Memory B cell (primary cell): ENCODE measurements around the gene ABAT.
"Not testable (repeated sequence)": the region's sequence is repeated elsewhere in the genome, so short reads cannot be mapped to it uniquely, and the experiment has no call there.

Source experiments
- ATAC-seq: fragments of 150-1000 bp; cut with Tn5 transposase; 2 replicates; pipeline ENCODE4 v1.10.0; 2021; ENCODE audit warnings: low read depth, mild to moderate bottlenecking, moderate library complexity
- DNase-seq, 2 donors: peaks; one replicate each; pipeline ENCODE4 v3.0.0; 2022; ENCODE audit warnings: low spot score in 2 of 2
- H3K27ac Mint-ChIP-seq: one replicate; pipeline ENCODE4 v1.8.0; 2022; ENCODE audit warnings: mild to moderate bottlenecking, moderate library complexity, mixed read lengths
- H3K27me3 Mint-ChIP-seq: one replicate; pipeline ENCODE4 v1.8.0; 2022; ENCODE audit warnings: mixed read lengths
- H3K36me3 Mint-ChIP-seq: one replicate; pipeline ENCODE4 v1.8.0; 2022; ENCODE audit warnings: mild to moderate bottlenecking, mixed read lengths
- H3K4me1 Mint-ChIP-seq: one replicate; pipeline ENCODE4 v1.8.0; 2022; ENCODE audit warnings: mixed read lengths
- H3K4me3 Mint-ChIP-seq: one replicate; pipeline ENCODE4 v1.8.0; 2022; ENCODE audit warnings: mild to moderate bottlenecking, moderate library complexity, mixed read lengths
- H3K9me3 Mint-ChIP-seq: one replicate; pipeline ENCODE4 v1.8.0; 2022; ENCODE audit warnings: mixed read lengths

Gene ABAT

GRCh38 chr16:8768283-8768682 lies 93.9 kb downstream of the ABAT start:
- peaks cover 20% of the 10 kb centered on the region for H3K36me3 Mint-ChIP-seq

GRCh38 chr16:8768692-8769091 lies 94.3 kb downstream of the ABAT start:
- ATAC-seq: no peak
- no peaks in the 10 kb centered on the region for H3K4me1 Mint-ChIP-seq

More at GRCh38 chr16:8768283-8768682, 93.9 kb downstream of the ABAT start:
- Mint-ChIP-seq H3K27ac (no peak overlapping the region), H3K4me3 (no peak overlapping the region), H3K27me3 (no peaks in the 10 kb centered on the region), H3K4me1 (no peaks in the 10 kb centered on the region), H3K9me3 (no peaks in the 10 kb centered on the region)
- no peak for DNase-seq
- no peak for ATAC-seq

GRCh38 chr16:8773537-8773936 lies 99.1 kb downstream of the ABAT start:
- peaks cover 27% of the 10 kb centered on the region for H3K36me3 Mint-ChIP-seq
- no peak overlapping the region for H3K4me3 Mint-ChIP-seq
- no peak for ATAC-seq
- H3K4me1 Mint-ChIP-seq: no peaks in the 10 kb centered on the region
- H3K27ac Mint-ChIP-seq: no peak overlapping the region
- DNase-seq: no peak
- H3K27me3 Mint-ChIP-seq: no peaks in the 10 kb centered on the region
- peaks cover 2% of the 10 kb centered on the region for H3K9me3 Mint-ChIP-seq

More at GRCh38 chr16:8768692-8769091, 94.3 kb downstream of the ABAT start:
- peaks cover 22% of the 10 kb centered on the region for H3K36me3 Mint-ChIP-seq
- H3K9me3 Mint-ChIP-seq: no peaks in the 10 kb centered on the region
- no peak overlapping the region for H3K4me3 Mint-ChIP-seq
- no peak for DNase-seq
- H3K27me3 Mint-ChIP-seq: no peaks in the 10 kb centered on the region
- H3K27ac Mint-ChIP-seq: no peak overlapping the region

- no peaks in the 10 kb centered on the region for H3K4me1 Mint-ChIP-seq
- no peak for DNase-seq
- H3K4me3 Mint-ChIP-seq: no peak overlapping the region
- no peak overlapping the region for H3K27ac Mint-ChIP-seq
- peaks cover 2% of the 10 kb centered on the region for H3K9me3 Mint-ChIP-seq
- no peaks in the 10 kb centered on the region for H3K27me3 Mint-ChIP-seq
- H3K36me3 Mint-ChIP-seq: peaks cover 27% of the 10 kb centered on the region
- ATAC-seq: no peak
Observed at GRCh38 chr16:8774208-8774607, 99.8 kb downstream of the ABAT start.

- H3K36me3 Mint-ChIP-seq: peaks cover 33% of the 10 kb centered on the region
- H3K4me3 Mint-ChIP-seq: no peak overlapping the region
- H3K4me1 Mint-ChIP-seq: no peaks in the 10 kb centered on the region
- ATAC-seq (no peak), DNase-seq (no peak)
- no peaks in the 10 kb centered on the region for H3K27me3 Mint-ChIP-seq
- H3K9me3 Mint-ChIP-seq: peaks cover 2% of the 10 kb centered on the region
- H3K27ac Mint-ChIP-seq: no peak overlapping the region
Observed at GRCh38 chr16:8775359-8775758, 100.9 kb downstream of the ABAT start.

- Mint-ChIP-seq H3K36me3 (peaks cover 33% of the 10 kb centered on the region), H3K9me3 (peaks cover 2% of the 10 kb centered on the region), H3K4me3 (no peak overlapping the region), H3K27me3 (no peaks in the 10 kb centered on the region), H3K27ac (no peak overlapping the region), H3K4me1 (no peaks in the 10 kb centered on the region)
- DNase-seq (no peak), ATAC-seq (no peak)
Observed at GRCh38 chr16:8776129-8776584, 101.7 kb downstream of the ABAT start.

GRCh38 chr16:8777217-8777616 lies 102.8 kb downstream of the ABAT start:
- ATAC-seq: no peak
- Mint-ChIP-seq H3K27me3 (no peaks in the 10 kb centered on the region), H3K4me1 (no peaks in the 10 kb centered on the region), H3K9me3 (peaks cover 2% of the 10 kb centered on the region), H3K27ac (no peak overlapping the region), H3K4me3 (no peak overlapping the region), H3K36me3 (peaks cover 31% of the 10 kb centered on the region)
- no peak for DNase-seq

GRCh38 chr16:8781797-8782196 lies 107.4 kb downstream of the ABAT start:
- H3K27ac Mint-ChIP-seq: no peak overlapping the region
- peaks cover 2% of the 10 kb centered on the region for H3K9me3 Mint-ChIP-seq
- H3K4me1 Mint-ChIP-seq: no peaks in the 10 kb centered on the region
- DNase-seq (no peak), ATAC-seq (no peak)
- no peaks in the 10 kb centered on the region for H3K27me3 Mint-ChIP-seq
- H3K36me3 Mint-ChIP-seq: peaks cover 15% of the 10 kb centered on the region
- no peak overlapping the region for H3K4me3 Mint-ChIP-seq

- Mint-ChIP-seq H3K36me3 (peaks cover 10% of the 10 kb centered on the region), H3K9me3 (no peaks in the 10 kb centered on the region), H3K4me1 (no peaks in the 10 kb centered on the region), H3K4me3 (no peak overlapping the region), H3K27ac (no peak overlapping the region), H3K27me3 (no peaks in the 10 kb centered on the region)
- no peak for ATAC-seq
- no peak for DNase-seq
Observed at GRCh38 chr16:8782673-8783072, 108.3 kb downstream of the ABAT start.

- H3K27ac Mint-ChIP-seq: no peak overlapping the region
- DNase-seq (no peak), ATAC-seq (no peak)
- H3K27me3 Mint-ChIP-seq: no peaks in the 10 kb centered on the region
- H3K9me3 Mint-ChIP-seq: no peaks in the 10 kb centered on the region
- H3K4me3 Mint-ChIP-seq: no peak overlapping the region
- H3K4me1 Mint-ChIP-seq: no peaks in the 10 kb centered on the region
- no peaks in the 10 kb centered on the region for H3K36me3 Mint-ChIP-seq
Observed at GRCh38 chr16:8785408-8785807, 111.0 kb downstream of the ABAT start.

GRCh38 chr16:8786316-8786715 lies 111.9 kb downstream of the ABAT start:
- not testable (repeated sequence) for H3K9me3 Mint-ChIP-seq

GRCh38 chr16:8788578-8789172 lies 114.3 kb downstream of the ABAT start:
- H3K27me3 Mint-ChIP-seq: no peaks in the 10 kb centered on the region
- DNase-seq (no peak), ATAC-seq (no peak)
- H3K27ac Mint-ChIP-seq: no peak overlapping the region
- no peak overlapping the region for H3K4me3 Mint-ChIP-seq
- peaks cover 3% of the 10 kb centered on the region for H3K4me1 Mint-ChIP-seq
- no peaks in the 10 kb centered on the region for H3K9me3 Mint-ChIP-seq
- no peaks in the 10 kb centered on the region for H3K36me3 Mint-ChIP-seq

More at GRCh38 chr16:8786316-8786715, 111.9 kb downstream of the ABAT start:
- H3K4me1 Mint-ChIP-seq, H3K27me3 Mint-ChIP-seq, H3K36me3 Mint-ChIP-seq, DNase-seq, ATAC-seq, H3K4me3 Mint-ChIP-seq, H3K27ac Mint-ChIP-seq: not testable (repeated sequence)

GRCh38 chr16:8795091-8795490 lies 120.7 kb downstream of the ABAT start:
- no peak overlapping the region for H3K27ac Mint-ChIP-seq
- peaks cover 19% of the 10 kb centered on the region for H3K4me1 Mint-ChIP-seq
- DNase-seq (no peak), ATAC-seq (no peak)
- no peaks in the 10 kb centered on the region for H3K36me3 Mint-ChIP-seq
- H3K27me3 Mint-ChIP-seq: no peaks in the 10 kb centered on the region
- H3K4me3 Mint-ChIP-seq: no peak overlapping the region
- H3K9me3 Mint-ChIP-seq: no peaks in the 10 kb centered on the region

- Mint-ChIP-seq H3K27ac (no peak overlapping the region), H3K27me3 (no peaks in the 10 kb centered on the region), H3K4me3 (peak overlapping the region; percentile 14), H3K36me3 (no peaks in the 10 kb centered on the region), H3K9me3 (no peaks in the 10 kb centered on the region), H3K4me1 (peaks cover 19% of the 10 kb centered on the region)
- ATAC-seq: no peak
- DNase-seq: no peak
Observed at GRCh38 chr16:8795818-8796217, 121.4 kb downstream of the ABAT start.
